Measurements from ENCODE around the gene PTPRZ1.

PTPRZ1 gene

GRCh38 chr7:121891731-121892130, 18.8 kb downstream of the PTPRZ1 start:
- DNase-seq (ENCODE audit: low read depth), result no peak

GRCh38 chr7:121901026-121901425, 28.1 kb downstream of the PTPRZ1 start:
- DNase-seq (ENCODE audit: low read depth), result no peak

GRCh38 chr7:121904120-121904519, 31.2 kb downstream of the PTPRZ1 start:
- no peak for DNase-seq (ENCODE audit: low read depth)

- DNase-seq (ENCODE audit: low read depth), result no peak
Measured at GRCh38 chr7:121908042-121908441, 35.1 kb downstream of the PTPRZ1 start.

GRCh38 chr7:121909716-121910345, 36.9 kb downstream of the PTPRZ1 start:
- DNase-seq (ENCODE audit: low read depth), result no peak

- DNase-seq (ENCODE audit: low read depth), result no peak
Measured at GRCh38 chr7:121913947-121914675, 41.1 kb downstream of the PTPRZ1 start.

GRCh38 chr7:121914676-121915279, 41.8 kb downstream of the PTPRZ1 start:
- no peak for DNase-seq (ENCODE audit: low read depth)

GRCh38 chr7:121916211-121916610, 43.2 kb downstream of the PTPRZ1 start:
- no peak for DNase-seq (ENCODE audit: low read depth)

GRCh38 chr7:121919986-121920385, 47.0 kb downstream of the PTPRZ1 start:
- no peak for DNase-seq (ENCODE audit: low read depth)

GRCh38 chr7:121924269-121925186, 51.6 kb downstream of the PTPRZ1 start:
- no peak for DNase-seq (ENCODE audit: low read depth)

GRCh38 chr7:121931149-121931902, 58.4 kb downstream of the PTPRZ1 start:
- DNase-seq (ENCODE audit: low read depth), result no peak

GRCh38 chr7:121932768-121933167, 59.8 kb downstream of the PTPRZ1 start:
- no peak for DNase-seq (ENCODE audit: low read depth)

GRCh38 chr7:121936951-121937623, 64.1 kb downstream of the PTPRZ1 start:
- no peak for DNase-seq (ENCODE audit: low read depth)

GRCh38 chr7:121938429-121938996, 65.6 kb downstream of the PTPRZ1 start:
- no peak for DNase-seq (ENCODE audit: low read depth)

- no peak for DNase-seq (ENCODE audit: low read depth)
Measured at GRCh38 chr7:121940918-121941317, 68.0 kb downstream of the PTPRZ1 start.

GRCh38 chr7:121941830-121942229, 68.9 kb downstream of the PTPRZ1 start:
- no peak for DNase-seq (ENCODE audit: low read depth)

GRCh38 chr7:121945066-121945465, 72.1 kb downstream of the PTPRZ1 start:
- no peak for DNase-seq (ENCODE audit: low read depth)

GRCh38 chr7:121945480-121946236, 72.7 kb downstream of the PTPRZ1 start:
- no peak for DNase-seq (ENCODE audit: low read depth)

GRCh38 chr7:121953164-121953563, 80.2 kb downstream of the PTPRZ1 start:
- no peak for DNase-seq (ENCODE audit: low read depth)

GRCh38 chr7:121953601-121954000, 80.6 kb downstream of the PTPRZ1 start:
- no peak for DNase-seq (ENCODE audit: low read depth)
